Psoas muscle (tissue), 8 donors: ENCODE results near the gene USP43. TPM values are rescaled to one million over a fixed set of nuclear protein-coding genes. Genes with fewer than 3 reads are reported as not detected.

Source experiments
- ATAC-seq, 4 donors: fragments of 200-7000 bp; cut with Tn5 transposase; one replicate each; pipeline ENCODE4 v1.9.1; 2020; ENCODE audit warnings: moderate library complexity in 3 of 4, mild to moderate bottlenecking in 2 of 4
- DNase-seq, 2 donors: peaks; one replicate each; pipeline ENCODE4 v3.0.0-alpha.2; 2020
- H3K27ac ChIP-seq: fragments of 200-600 bp; one replicate; pipeline ENCODE4 v1.8.0; 2022
- H3K27me3 ChIP-seq, 3 donors: fragments of 200-600 bp in 1 of 3; one replicate each; pipeline versions ENCODE4 v1.6.1 to v1.8.0; 2013 to 2022; ENCODE audit warnings: low read length in 2 of 3, mild to moderate bottlenecking in 2 of 3, moderate library complexity in 1 of 3; ENCODE audit not compliant: insufficient read depth in 3 of 3
- H3K36me3 ChIP-seq, 2 donors: fragments of 200-600 bp in 1 of 2; one replicate each; pipeline versions ENCODE4 v1.6.1 to v1.8.0; 2013 to 2022; ENCODE audit warnings: low read depth in 1 of 2, mild to moderate bottlenecking in 1 of 2, moderate library complexity in 1 of 2; ENCODE audit not compliant: insufficient read depth in 1 of 2
- H3K4me1 ChIP-seq: fragments of 200-600 bp; one replicate; pipeline ENCODE4 v1.8.0; 2022
- H3K4me3 ChIP-seq: fragments of 200-600 bp; one replicate; pipeline ENCODE4 v1.8.0; 2022; ENCODE audit warnings: mild to moderate bottlenecking
- H3K9me3 ChIP-seq: fragments of 200-600 bp; one replicate; pipeline ENCODE4 v1.8.0; 2022
- WGBS, 3 donors: extraction: QIAGEN DNeasy Blood & Tissue Kit; methylation state at CpG; one replicate each; pipeline versions ENCODE4 v1.1.6 to v1.1.7; 2013; 5-methylcytosine and 5-hydroxymethylcytosine counted together
- intact Hi-C, 2 donors: fragments of 100-400 bp; cut with DNase I; formaldehyde crosslinking; loops; one replicate each; pipeline versions ENCODE4 v1.11.0 to v1.14.2; 2022
- polyA plus RNA-seq, 3 donors: library from polyadenylated mRNA; stranded (reverse); fragments of 200-250 nt; gene quantifications; one replicate each; pipeline ENCODE4 v1.2.3, GENCODE V29; 2013
- total RNA-seq, 4 donors: library from RNA; stranded (reverse); fragmentation: NEBNext Ultra II Directional in 2 of 4; extraction: Animal tissue kit (Norgen Biotek cat#: 25700) in 2 of 4; gene quantifications; one replicate each; pipeline versions ENCODE4 v1.2.1 to v1.2.4, GENCODE V29; 2021 to 2023
- TF ChIP-seq, protein P1 (sequence below): fragments of 200-600 bp; IDR thresholded peaks from one replicate; pipeline ENCODE4 v1.8.0; 2022; ENCODE audit warnings: antibody characterized with exemption
- donor health status: healthy with polysubstance abuse.
- donor health status: DM: no; HTN: no; CAD: no; lungs with moderate emphysema.
- donor health status: Bipolar disorder and iron deficiency.
- donor health status: healthy.
- donor health status: DM: yes; HTN: yes; CAD: no.
- donor health status: DM: no; HTN: no; CAD: no.
- donor health status: DM: no; HTN: no; CAD: no.
- donor health status: DM: yes; HTN: yes; CAD: no.

Gene USP43
- total and polyA plus RNA-seq, 7 donors: 0.01 to 0.06 (median 0.04) TPM; not detected in 4

DNA sequence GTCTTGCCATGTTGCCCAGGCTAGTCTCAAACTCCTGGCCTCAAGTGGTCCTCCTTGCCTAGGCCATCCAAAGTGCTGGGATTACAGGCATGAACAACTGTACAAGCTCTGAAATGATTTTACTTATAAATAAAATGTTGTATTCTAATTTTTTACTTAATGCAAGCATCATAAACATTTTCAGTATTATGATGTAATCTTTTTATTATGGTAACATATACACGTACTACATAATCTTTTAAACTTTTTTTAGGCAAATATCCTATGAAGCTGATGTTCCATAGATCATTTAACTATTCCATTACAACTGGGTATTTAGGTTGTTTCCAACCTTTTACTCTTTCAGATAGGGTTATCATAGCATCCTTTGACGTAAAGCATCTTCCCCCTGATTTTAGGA, 33.8 kb upstream of the USP43 start:
- DNase-seq (no peak), ATAC-seq (no peak)
- no peaks in the 10 kb centered on the region for H3K9me3 ChIP-seq
- intact Hi-C loops: no loop called here
- no peaks in the 10 kb centered on the region for H3K27me3 ChIP-seq
- H3K4me1 ChIP-seq: no peaks in the 10 kb centered on the region
- TF ChIP-seq, protein P1, sequence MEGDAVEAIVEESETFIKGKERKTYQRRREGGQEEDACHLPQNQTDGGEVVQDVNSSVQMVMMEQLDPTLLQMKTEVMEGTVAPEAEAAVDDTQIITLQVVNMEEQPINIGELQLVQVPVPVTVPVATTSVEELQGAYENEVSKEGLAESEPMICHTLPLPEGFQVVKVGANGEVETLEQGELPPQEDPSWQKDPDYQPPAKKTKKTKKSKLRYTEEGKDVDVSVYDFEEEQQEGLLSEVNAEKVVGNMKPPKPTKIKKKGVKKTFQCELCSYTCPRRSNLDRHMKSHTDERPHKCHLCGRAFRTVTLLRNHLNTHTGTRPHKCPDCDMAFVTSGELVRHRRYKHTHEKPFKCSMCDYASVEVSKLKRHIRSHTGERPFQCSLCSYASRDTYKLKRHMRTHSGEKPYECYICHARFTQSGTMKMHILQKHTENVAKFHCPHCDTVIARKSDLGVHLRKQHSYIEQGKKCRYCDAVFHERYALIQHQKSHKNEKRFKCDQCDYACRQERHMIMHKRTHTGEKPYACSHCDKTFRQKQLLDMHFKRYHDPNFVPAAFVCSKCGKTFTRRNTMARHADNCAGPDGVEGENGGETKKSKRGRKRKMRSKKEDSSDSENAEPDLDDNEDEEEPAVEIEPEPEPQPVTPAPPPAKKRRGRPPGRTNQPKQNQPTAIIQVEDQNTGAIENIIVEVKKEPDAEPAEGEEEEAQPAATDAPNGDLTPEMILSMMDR: no peak
- no peak overlapping the region for H3K27ac ChIP-seq
- H3K36me3 ChIP-seq: no peaks in the 10 kb centered on the region
- no peak overlapping the region for H3K4me3 ChIP-seq
- WGBS, 3 donors: 70 to 75% (median 72%) methylated on average over 2 of the region's 2 CpGs

DNA sequence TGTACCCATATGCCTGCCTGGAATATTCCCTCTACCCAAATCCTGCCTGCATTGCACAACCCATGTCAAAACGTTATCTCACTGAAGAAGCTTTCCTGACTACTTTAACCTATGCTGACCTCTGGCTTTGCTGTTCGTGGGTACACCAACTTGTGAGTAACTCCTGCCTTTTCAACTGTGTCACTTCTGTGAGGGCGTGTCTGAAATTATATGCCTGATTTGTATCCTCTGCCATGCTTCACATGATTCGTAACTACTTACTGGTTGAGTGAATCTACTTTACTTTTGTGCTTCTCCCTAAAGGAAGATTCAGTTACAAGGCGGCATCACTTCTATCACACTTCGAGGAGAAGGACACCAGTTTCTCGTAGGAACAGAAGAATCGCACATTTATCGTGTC, 33.3 kb upstream of the USP43 start:
- no peak overlapping the region for H3K27ac ChIP-seq
- TF ChIP-seq, protein P1: no peak
- no peaks in the 10 kb centered on the region for H3K27me3 ChIP-seq
- intact Hi-C loops: no loop called here
- no peak overlapping the region for H3K4me3 ChIP-seq
- DNase-seq: no peak
- WGBS, 3 donors: 55 to 60% (median 58%) methylated on average over 9 of the region's 9 CpGs
- no peaks in the 10 kb centered on the region for H3K36me3 ChIP-seq
- H3K9me3 ChIP-seq: no peaks in the 10 kb centered on the region
- no peak for ATAC-seq
- H3K4me1 ChIP-seq: no peaks in the 10 kb centered on the region

DNA sequence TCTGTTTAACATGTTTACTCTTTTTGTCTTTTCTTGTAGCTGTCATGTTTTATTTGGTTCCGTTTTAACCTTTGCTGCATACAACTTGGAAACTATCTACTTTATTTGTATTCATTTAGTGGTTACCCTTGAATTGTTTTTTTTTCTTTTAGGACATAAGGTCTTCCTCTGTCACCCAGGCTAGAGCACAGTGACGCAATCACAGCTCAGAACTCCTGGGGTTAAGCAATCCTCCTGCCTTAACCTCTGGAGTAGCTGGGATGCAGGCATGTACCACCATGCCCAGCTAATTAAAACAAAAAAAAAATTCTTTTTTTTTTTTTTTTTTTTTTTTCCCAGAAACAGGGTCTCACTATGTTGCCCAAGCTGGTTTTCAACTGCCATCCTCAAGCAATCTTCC, 29.8 kb upstream of the USP43 start:
- Histone ChIP-seq H3K36me3 (no peaks in the 10 kb centered on the region), H3K4me3 (no peak overlapping the region), H3K27me3 (no peaks in the 10 kb centered on the region), H3K9me3 (no peaks in the 10 kb centered on the region), H3K4me1 (no peaks in the 10 kb centered on the region), H3K27ac (no peak overlapping the region)
- intact Hi-C loops: no loop called here
- ATAC-seq: no peak
- DNase-seq: no peak
- WGBS, 3 donors: 42 to 47% (median 43%) methylated on average over 2 of the region's 2 CpGs
- TF ChIP-seq, protein P1: no peak

GRCh38 chr17:9622961-9623360, 22.4 kb upstream of the USP43 start:
- TF ChIP-seq, protein P1: no peak
- no peak for DNase-seq
- intact Hi-C loops: no loop called here

GRCh38 chr17:9628509-9628908, 16.8 kb upstream of the USP43 start:
- no peak overlapping the region for H3K27ac ChIP-seq
- peaks cover 16% of the 10 kb centered on the region for H3K9me3 ChIP-seq
- no peak for ATAC-seq
- H3K4me1 ChIP-seq: no peaks in the 10 kb centered on the region
- no peak overlapping the region for H3K4me3 ChIP-seq
- intact Hi-C loops: no loop called here
- H3K27me3 ChIP-seq: no peaks in the 10 kb centered on the region
- WGBS, 3 donors: 76 to 78% (median 77%) methylated on average over 10 of the region's 10 CpGs
- H3K36me3 ChIP-seq: no peaks in the 10 kb centered on the region
- no peak for DNase-seq
- TF ChIP-seq, protein P1: no peak

More at GRCh38 chr17:9622961-9623360, 22.4 kb upstream of the USP43 start:
- no peak for ATAC-seq
- Histone ChIP-seq H3K4me1 (no peaks in the 10 kb centered on the region), H3K36me3 (no peaks in the 10 kb centered on the region), H3K4me3 (no peak overlapping the region), H3K9me3 (peaks cover 34% of the 10 kb centered on the region), H3K27me3 (no peaks in the 10 kb centered on the region), H3K27ac (no peak overlapping the region)
